GM11168 (cell line): Measurements from ENCODE around the gene C10orf53.
"Not testable (repeated sequence)": the region's sequence is repeated elsewhere in the genome, so short reads cannot be mapped to it uniquely, and the experiment has no call there.

Experiments
- in situ Hi-C: fragments of 300-500 bp; cut with MboI; formaldehyde crosslinking; loops from one replicate; pipeline ENCODE4 v1.12.0; 2022; ENCODE audit warnings: low sequenced_read_pairs; ENCODE audit not compliant: unreplicated experiment

C10orf53 gene

GRCh38 chr10:49682879-49683278 lies 3.4 kb downstream of the C10orf53 start:
- in situ Hi-C loops = no loop called here

DNA sequence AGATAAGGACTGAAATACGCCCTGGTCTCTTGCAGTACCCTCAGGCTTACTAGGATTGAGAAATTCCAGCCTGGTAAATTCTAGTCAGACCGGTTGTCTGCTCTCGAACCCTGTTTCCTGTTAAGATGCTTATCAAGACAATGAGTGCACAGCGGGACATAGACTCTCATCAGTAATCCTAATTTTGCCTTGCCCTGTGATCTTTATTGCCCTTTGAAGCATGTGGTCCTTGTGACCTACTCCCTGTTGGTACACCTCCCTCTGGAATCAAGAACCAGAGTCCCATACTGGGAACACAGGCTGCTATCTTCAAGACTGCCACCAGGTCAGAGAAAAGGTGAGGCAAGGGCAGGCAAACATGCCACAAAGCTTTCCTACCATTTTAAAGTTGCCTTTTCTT lies 7.2 kb downstream of the C10orf53 start:
- in situ Hi-C loops = no loop called here

DNA sequence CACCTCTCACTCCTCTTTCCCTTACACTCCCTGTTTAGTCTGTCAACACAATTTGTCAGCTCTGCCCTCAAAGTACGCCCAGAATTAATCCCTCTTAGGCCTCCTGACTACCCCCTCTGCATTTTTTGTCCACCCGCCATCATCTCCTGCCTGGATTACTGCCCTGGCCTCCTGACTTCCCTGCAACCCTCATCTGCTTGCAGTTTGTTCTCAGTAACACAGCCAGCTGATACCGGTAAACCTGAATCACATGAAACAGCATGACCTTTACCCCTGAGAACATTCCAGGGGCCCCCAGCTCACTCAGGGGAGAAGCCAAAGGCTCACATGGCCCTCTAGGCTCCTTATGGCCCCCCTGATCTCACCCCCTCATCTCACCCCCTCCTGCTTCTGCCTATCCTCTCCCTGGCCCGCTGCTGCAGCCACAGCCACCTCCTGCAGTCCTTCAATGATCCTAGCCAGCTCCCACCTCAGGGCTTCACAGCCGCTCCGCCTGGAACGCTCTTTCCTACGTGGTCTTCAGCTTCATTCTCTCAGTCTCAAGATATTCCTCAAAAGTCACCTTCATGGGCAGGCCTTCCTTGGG lies 8.9 kb downstream of the C10orf53 start:
- in situ Hi-C loops = no loop called here

DNA sequence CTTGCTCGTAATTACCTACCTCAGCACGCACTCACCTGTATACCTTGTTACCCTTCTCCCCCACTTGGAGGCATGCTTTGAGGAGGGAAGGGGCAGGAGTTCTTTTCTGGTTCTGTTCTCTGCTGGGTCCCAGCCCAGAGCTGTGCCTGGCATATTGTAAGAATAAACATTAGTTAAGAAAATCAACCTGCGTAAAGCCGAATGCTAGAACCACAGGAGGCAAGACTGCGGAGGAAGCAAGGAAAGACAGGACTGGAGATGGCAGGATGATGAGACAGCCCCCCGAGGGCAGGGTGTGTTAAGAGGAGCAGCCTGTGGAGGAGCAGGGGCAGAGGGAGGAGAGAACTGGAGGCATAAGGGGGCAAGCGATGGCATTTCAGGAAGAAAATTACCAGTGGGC lies 9.5 kb downstream of the C10orf53 start:
- in situ Hi-C loops = no loop called here

DNA sequence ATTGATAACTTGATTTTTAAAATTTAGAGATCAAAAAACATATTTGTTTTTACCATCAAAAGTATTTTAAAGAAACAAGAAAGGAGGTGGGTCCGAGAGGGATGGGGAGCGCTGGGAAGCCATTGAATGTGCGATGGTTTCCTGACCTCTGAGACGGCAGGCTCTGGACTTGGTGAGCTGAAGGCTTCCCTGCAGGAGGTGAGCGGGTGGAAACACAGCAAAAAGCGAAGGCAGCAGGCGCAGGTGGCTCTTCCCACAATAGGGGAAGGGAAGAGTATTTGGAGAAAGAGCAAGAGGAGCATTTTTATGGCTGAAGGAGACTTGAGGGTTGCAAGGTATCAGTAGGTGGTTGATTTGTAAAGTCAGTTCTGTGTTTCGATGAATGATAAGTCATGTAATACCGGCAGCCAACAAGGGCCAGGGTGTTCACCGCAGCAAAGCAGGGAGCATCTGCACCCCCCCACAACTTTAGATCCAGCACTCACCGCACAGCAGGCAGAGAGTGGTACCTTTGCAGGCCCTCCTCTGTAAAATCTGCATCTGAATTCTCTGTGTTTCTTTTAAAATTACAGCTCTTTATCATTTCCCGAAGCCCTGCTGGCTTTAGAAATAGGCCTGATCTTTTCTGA lies 10.5 kb downstream of the C10orf53 start:
- in situ Hi-C loops = no loop called here

GRCh38 chr10:49690698-49691356 lies 11.4 kb downstream of the C10orf53 start:
- in situ Hi-C loops = no loop called here

- in situ Hi-C loops = no loop called here
Observed at GRCh38 chr10:49691588-49691987, 12.1 kb downstream of the C10orf53 start.

GRCh38 chr10:49694466-49694865 lies 15.0 kb downstream of the C10orf53 start:
- in situ Hi-C loops = no loop called here

DNA sequence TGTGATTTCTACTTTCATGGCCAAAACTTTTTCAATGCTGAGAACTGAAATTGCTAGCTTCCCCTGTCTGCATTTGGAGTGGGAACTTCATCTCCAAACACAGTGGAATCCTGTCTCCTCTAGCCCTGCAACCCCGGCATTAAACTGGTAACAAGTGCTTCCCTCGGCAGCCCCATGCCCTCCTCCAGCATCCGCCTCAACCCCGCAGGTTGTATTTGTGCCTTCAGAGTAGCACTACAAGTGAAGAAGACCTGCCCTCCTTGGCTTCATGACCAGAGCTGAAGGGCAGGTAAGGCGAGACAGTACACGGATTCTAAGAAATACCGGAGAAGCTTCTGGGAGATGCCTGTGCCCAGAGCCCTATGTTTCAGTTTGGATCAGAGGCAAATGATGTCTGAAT lies 16.9 kb downstream of the C10orf53 start:
- in situ Hi-C loops = no loop called here

DNA sequence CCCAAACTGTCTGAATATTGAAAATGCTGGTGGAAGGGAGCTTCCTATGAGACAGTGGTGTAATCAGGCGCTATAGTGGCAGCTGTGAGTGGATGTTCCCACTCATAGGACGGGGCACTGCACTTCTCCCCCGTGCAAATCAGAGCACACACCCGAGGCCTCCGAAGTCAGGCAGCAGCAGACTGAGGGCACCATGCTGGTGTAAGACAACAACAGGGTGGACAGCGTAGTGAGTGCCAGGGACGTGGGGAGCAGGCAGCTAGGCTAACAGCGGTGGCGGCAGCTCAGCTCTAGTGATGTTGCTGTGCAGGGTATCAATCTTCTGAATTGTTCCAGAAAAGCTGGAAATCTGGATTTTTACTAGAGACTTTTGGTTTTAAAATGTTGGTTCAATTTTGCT lies 19.2 kb downstream of the C10orf53 start:
- in situ Hi-C loops = no loop called here

- in situ Hi-C loops = no loop called here
Observed at GRCh38 chr10:49700211-49700610, 20.8 kb downstream of the C10orf53 start.

GRCh38 chr10:49700997-49701396 lies 21.5 kb downstream of the C10orf53 start:
- in situ Hi-C loops = no loop called here

GRCh38 chr10:49707585-49707984 lies 28.1 kb downstream of the C10orf53 start:
- in situ Hi-C loops = no loop called here

DNA sequence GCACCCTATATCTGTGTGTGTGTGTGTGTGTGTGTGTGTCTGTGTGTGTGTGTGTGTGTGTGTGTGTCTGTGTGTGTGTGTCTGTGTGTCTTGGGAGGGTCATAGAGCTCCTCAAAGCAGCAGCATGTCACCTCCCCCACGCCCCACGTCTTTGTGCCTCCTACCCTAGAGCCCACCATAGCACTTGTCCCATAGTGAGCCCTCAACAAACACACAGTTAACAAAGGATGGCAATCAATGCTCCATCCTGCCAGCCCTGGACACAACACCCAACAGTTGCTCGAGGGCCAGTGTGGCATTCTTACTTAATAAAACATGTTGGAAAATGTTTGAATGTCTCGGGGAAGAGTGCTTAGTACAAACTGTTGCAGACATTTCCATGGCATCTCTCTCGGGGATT lies 30.5 kb downstream of the C10orf53 start:
- in situ Hi-C loops = no loop called here

DNA sequence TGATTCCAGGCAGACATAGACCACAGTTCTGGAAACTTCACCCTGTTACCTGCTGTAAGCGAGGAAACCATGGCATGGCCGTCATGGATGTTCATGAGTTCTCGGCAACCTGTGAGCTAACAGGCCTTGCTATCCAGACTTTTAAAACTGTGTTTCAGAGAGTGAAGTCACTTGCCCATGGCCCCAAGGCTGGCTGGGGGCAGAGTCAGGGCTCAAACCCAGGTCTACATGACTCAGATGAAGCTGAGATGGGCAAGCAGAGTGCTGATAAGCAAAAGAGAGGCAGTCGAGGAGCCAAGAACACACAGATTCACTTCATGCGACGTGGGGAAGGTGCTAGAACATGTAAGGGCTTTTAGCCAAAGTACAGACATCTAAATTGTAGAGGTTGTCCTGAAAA lies 31.5 kb downstream of the C10orf53 start:
- in situ Hi-C loops = no loop called here

DNA sequence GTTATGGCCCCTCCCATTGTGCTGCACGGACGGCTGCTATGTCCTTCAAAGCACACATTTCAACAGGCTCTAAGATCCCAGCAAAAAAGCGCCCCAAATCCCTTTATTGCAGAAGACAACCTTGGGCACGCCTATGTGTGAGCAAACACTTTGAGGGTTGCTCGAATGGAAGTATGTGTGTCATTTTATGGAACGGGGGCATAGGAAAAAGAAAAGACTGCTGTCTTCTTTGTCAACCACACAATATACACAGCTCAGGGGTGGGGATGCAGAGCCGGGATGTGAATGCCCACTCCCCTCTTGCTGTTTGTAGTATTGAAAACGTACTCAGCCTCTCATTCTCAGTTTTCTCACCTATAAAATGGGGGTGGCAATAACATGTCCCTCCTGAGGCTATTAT lies 32.0 kb downstream of the C10orf53 start:
- in situ Hi-C loops = no loop called here

DNA sequence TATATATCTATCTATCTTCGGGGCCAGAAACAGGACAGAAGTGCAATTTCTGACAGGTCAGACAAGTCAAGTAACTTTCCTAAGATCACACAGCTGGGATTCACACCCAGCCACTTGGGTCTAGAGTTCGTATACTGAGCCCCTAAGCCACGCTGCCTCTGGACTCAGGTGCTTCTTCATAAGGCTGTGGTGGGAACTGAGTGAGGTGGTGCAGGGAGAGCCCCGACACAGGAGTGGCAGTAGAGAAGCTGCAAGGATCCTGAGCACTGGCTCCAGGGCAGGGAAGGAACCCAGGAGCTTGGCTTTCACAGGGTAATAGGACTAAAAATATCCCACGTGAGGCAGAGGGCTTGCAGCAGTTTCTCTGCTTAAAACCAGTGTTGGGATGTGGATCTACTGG lies 33.8 kb downstream of the C10orf53 start:
- in situ Hi-C loops = no loop called here

DNA sequence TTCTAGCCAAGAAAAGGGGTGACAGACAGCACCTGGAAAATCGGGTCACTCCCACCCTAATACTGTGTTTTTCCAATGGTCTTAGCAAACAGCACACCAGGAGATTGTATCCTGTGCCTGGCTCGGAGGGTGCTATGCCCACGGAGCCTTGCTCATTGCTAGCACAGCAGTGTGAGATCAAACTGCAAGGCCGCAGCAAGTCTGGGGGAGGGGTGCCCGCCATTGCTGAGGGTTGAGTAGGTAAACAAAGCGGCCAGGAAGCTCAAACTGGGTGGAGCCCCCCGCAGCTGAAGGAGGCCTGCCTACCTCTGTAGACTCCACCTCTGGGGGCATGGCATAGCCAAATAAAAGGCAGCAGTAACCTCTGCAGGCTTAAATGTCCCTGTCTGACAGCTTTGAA lies 35.7 kb downstream of the C10orf53 start:
- in situ Hi-C loops = not testable (repeated sequence)

- in situ Hi-C loops = no loop called here
Observed at GRCh38 chr10:49726593-49726992, 47.1 kb downstream of the C10orf53 start.

DNA sequence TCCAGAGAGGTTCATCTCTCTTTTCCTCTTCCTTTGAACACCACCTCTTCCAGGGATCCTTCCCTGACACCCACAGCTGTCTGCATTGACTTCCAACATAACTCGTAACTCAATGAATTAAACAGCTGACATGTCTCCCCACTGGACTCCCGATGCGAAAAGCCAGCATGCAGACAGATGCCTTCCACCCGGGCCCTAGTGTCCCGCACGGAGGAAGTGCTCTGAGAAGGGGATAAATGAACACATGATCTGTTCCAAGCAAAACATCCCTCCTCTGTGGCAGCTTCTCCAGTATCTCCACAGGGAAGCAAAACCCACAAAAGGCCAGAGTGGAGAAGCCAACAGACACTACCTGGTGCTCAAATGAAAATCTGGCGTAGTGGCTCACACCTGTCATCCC lies 54.4 kb downstream of the C10orf53 start:
- in situ Hi-C loops = no loop called here

GRCh38 chr10:49734676-49735075 lies 55.2 kb downstream of the C10orf53 start:
- in situ Hi-C loops = no loop called here

DNA sequence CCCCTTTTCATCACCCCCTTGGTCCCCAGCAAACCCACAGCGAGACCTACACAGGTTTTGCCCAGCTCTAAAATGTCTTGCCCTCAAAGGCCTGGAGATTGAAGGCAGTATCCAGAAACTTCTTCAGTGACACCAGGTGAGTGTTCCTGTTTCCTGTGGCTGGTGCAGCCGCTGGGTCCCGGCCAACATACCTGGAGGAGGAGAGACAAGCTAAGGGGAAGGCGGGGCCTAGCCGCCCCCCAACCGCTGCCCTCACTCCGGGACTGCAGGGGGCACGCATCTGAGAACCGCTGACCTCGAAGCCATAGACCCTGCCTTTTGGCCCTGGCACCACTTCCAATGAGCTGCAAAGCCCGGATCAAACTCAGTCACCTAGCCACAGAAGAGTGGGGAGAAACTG lies 55.7 kb downstream of the C10orf53 start:
- in situ Hi-C loops = no loop called here
